Measurements from ENCODE around the gene IFNL2.
"Not testable (repeated sequence)": the region's sequence is repeated elsewhere in the genome, so short reads cannot be mapped to it uniquely, and the experiment has no call there.

The IFNL2 gene

GRCh38 chr19:39297931-39298634 lies 29.9 kb downstream of the IFNL2 start:
- DNase-seq = peak; percentile 54

- DNase-seq = no peak
Measured at GRCh38 chr19:39299404-39299803, 31.2 kb downstream of the IFNL2 start.

- no peak for DNase-seq
Measured at GRCh38 chr19:39299832-39300231, 31.6 kb downstream of the IFNL2 start.

- no peak for DNase-seq
Measured at GRCh38 chr19:39301021-39301420, 32.8 kb downstream of the IFNL2 start.

- DNase-seq = no peak
Measured at GRCh38 chr19:39301562-39301961, 33.4 kb downstream of the IFNL2 start.

GRCh38 chr19:39303373-39304184 lies 35.4 kb downstream of the IFNL2 start:
- no peak for DNase-seq

- no peak for DNase-seq
Measured at GRCh38 chr19:39304185-39304513, 36.0 kb downstream of the IFNL2 start.

- DNase-seq = no peak
Measured at GRCh38 chr19:39304701-39305571, 36.7 kb downstream of the IFNL2 start.

- DNase-seq = no peak
Measured at GRCh38 chr19:39306075-39306474, 37.9 kb downstream of the IFNL2 start.

- DNase-seq = no peak
Measured at GRCh38 chr19:39307046-39307821, 39.0 kb downstream of the IFNL2 start.

GRCh38 chr19:39307822-39308530 lies 39.8 kb downstream of the IFNL2 start:
- DNase-seq = no peak

- no peak for DNase-seq
Measured at GRCh38 chr19:39308531-39309304, 40.5 kb downstream of the IFNL2 start.

GRCh38 chr19:39309305-39309670 lies 41.1 kb downstream of the IFNL2 start:
- DNase-seq = not testable (repeated sequence)

GRCh38 chr19:39310558-39311311 lies 42.5 kb downstream of the IFNL2 start:
- no peak for DNase-seq

GRCh38 chr19:39314016-39314728 lies 46.0 kb downstream of the IFNL2 start:
- no peak for DNase-seq

- no peak for DNase-seq
Measured at GRCh38 chr19:39315933-39316332, 47.7 kb downstream of the IFNL2 start.

GRCh38 chr19:39316627-39317321 lies 48.6 kb downstream of the IFNL2 start:
- DNase-seq = no peak

GRCh38 chr19:39317476-39317875 lies 49.3 kb downstream of the IFNL2 start:
- DNase-seq = no peak

- no peak for DNase-seq
Measured at GRCh38 chr19:39318071-39318470, 49.9 kb downstream of the IFNL2 start.

All from activated naive CD4-positive, alpha-beta T cell treated with Interleukin-2 at 50 U/mL for 16 hours (primary cell).